ENCODE results near the gene CNP.

GRCh38 chr17:41967141-41967920, 736 bp downstream of the CNP start:
- no peak for TF ChIP-seq CTCF (IDR thresholded peaks at IDR 0.05)
- TF ChIP-seq POLR2A (IDR thresholded peaks at IDR 0.05), result no peak
